ENCODE measurements around the gene ARFGEF2. TPM values are rescaled to one million over a fixed set of nuclear protein-coding genes. Genes with fewer than 3 reads are reported as not detected.
A peak's percentile ranks its signal among the peaks of the same experiment; 100 is the strongest.
"Not testable (repeated sequence)": the region's sequence is repeated elsewhere in the genome, so short reads cannot be mapped to it uniquely, and the experiment has no call there.

ARFGEF2 gene
- total and polyA plus RNA-seq, 8 donors, result 6.5 to 127 (median 33.6) TPM

GRCh38 chr20:48970681-48971365, 49.3 kb downstream of the ARFGEF2 start:
- no peak overlapping the region for H3K27ac ChIP-seq
- H3K36me3 ChIP-seq, result peaks cover 56 to 100% (median 96%) of the 10 kb centered on the region in 4 donors
- no peak overlapping the region for H3K4me3 ChIP-seq
- H3K4me1 ChIP-seq, result peaks cover 0 to 18% (median 7%) of the 10 kb centered on the region in 4 donors
- no peaks in the 10 kb centered on the region for H3K9me3 ChIP-seq
- intact Hi-C loops (cut with DNase I; ENCODE audit: low total_unique reads), result no loop called here
- 82 to 95% (median 89%) methylated on average over 10 of the region's 10 CpGs for WGBS, 5 donors
- DNase-seq, result no peak
- no peaks in the 10 kb centered on the region for H3K27me3 ChIP-seq
- TF ChIP-seq, protein P1, sequence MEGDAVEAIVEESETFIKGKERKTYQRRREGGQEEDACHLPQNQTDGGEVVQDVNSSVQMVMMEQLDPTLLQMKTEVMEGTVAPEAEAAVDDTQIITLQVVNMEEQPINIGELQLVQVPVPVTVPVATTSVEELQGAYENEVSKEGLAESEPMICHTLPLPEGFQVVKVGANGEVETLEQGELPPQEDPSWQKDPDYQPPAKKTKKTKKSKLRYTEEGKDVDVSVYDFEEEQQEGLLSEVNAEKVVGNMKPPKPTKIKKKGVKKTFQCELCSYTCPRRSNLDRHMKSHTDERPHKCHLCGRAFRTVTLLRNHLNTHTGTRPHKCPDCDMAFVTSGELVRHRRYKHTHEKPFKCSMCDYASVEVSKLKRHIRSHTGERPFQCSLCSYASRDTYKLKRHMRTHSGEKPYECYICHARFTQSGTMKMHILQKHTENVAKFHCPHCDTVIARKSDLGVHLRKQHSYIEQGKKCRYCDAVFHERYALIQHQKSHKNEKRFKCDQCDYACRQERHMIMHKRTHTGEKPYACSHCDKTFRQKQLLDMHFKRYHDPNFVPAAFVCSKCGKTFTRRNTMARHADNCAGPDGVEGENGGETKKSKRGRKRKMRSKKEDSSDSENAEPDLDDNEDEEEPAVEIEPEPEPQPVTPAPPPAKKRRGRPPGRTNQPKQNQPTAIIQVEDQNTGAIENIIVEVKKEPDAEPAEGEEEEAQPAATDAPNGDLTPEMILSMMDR (IDR thresholded peaks at IDR 0.05), result no peak
- TF ChIP-seq POLR2AphosphoS5 (IDR thresholded peaks at IDR 0.05), result no peak
- no peak for TF ChIP-seq EP300 (IDR thresholded peaks at IDR 0.05)
- no peak for TF ChIP-seq POLR2A (IDR thresholded peaks at IDR 0.05)

GRCh38 chr20:48971956-48972355, 50.4 kb downstream of the ARFGEF2 start:
- 44 to 77% (median 69%) methylated on average over 4 of the region's 4 CpGs for whole genome bisulfite sequencing, 5 donors
- TF ChIP-seq, protein P1 (IDR thresholded peaks at IDR 0.05), result no peak

GRCh38 chr20:48972816-48973215, 51.3 kb downstream of the ARFGEF2 start:
- no peak for TF ChIP-seq POLR2AphosphoS5 (IDR thresholded peaks at IDR 0.05)
- TF ChIP-seq, protein P1 (IDR thresholded peaks at IDR 0.05), result no peak
- TF ChIP-seq POLR2A (IDR thresholded peaks at IDR 0.05), result no peak
- TF ChIP-seq EP300 (IDR thresholded peaks at IDR 0.05), result no peak
- intact Hi-C loops (cut with DNase I; ENCODE audit: low total_unique reads), result no loop called here
- Histone ChIP-seq H3K27ac (peak overlapping the region in 2 of 5 donors; percentile 7 to 22), H3K27me3 (no peaks in the 10 kb centered on the region), H3K4me1 (peaks cover 3 to 10% (median 7%) of the 10 kb centered on the region in 4 donors), H3K9me3 (no peaks in the 10 kb centered on the region), H3K4me3 (no peak overlapping the region), H3K36me3 (peaks cover 60 to 98% (median 97%) of the 10 kb centered on the region in 4 donors)
- WGBS, 5 donors, result 57 to 75% (median 63%) methylated on average over 3 of the region's 3 CpGs
- no peak for DNase-seq

More at GRCh38 chr20:48971956-48972355, 50.4 kb downstream of the ARFGEF2 start:
- Histone ChIP-seq H3K36me3 (peaks cover 59 to 100% (median 97%) of the 10 kb centered on the region in 4 donors), H3K27me3 (no peaks in the 10 kb centered on the region), H3K4me1 (peaks cover 3 to 10% (median 8%) of the 10 kb centered on the region in 4 donors), H3K9me3 (no peaks in the 10 kb centered on the region), H3K4me3 (no peak overlapping the region), H3K27ac (peak overlapping the region in 2 of 5 donors; percentile 7 to 22)
- intact Hi-C loops (cut with DNase I; ENCODE audit: low total_unique reads), result no loop called here
- no peak for DNase-seq

GRCh38 chr20:48975955-48976354, 54.4 kb downstream of the ARFGEF2 start:
- TF ChIP-seq POLR2AphosphoS5 (IDR thresholded peaks at IDR 0.05), result no peak
- TF ChIP-seq, protein P1 (IDR thresholded peaks at IDR 0.05), result no peak
- no peak for TF ChIP-seq EP300 (IDR thresholded peaks at IDR 0.05)
- no peak for TF ChIP-seq POLR2A (IDR thresholded peaks at IDR 0.05)
- H3K4me1 ChIP-seq, result peaks cover 3 to 10% (median 7%) of the 10 kb centered on the region in 4 donors
- H3K27me3 ChIP-seq, result no peaks in the 10 kb centered on the region
- H3K9me3 ChIP-seq, result no peaks in the 10 kb centered on the region
- H3K27ac ChIP-seq, result peak overlapping the region in 4 of 5 donors; percentile 20 to 63 (median 29)
- WGBS, 5 donors, result 51 to 74% (median 72%) methylated on average over 9 of the region's 9 CpGs
- H3K4me3 ChIP-seq, result no peak overlapping the region
- no peak for DNase-seq
- intact Hi-C loops (cut with DNase I; ENCODE audit: low total_unique reads), result no loop called here
- H3K36me3 ChIP-seq, result peaks cover 33 to 90% (median 79%) of the 10 kb centered on the region in 4 donors

GRCh38 chr20:48979980-48980379, 58.5 kb downstream of the ARFGEF2 start:
- H3K27ac ChIP-seq; H3K27me3 ChIP-seq; H3K4me3 ChIP-seq; intact Hi-C loops (cut with DNase I; ENCODE audit: low total_unique reads); DNase-seq; H3K9me3 ChIP-seq: not testable (repeated sequence)
- Histone ChIP-seq H3K36me3 (peaks cover 40 to 88% (median 78%) of the 10 kb centered on the region in 4 donors), H3K4me1 (peaks cover 0 to 31% (median 5%) of the 10 kb centered on the region in 4 donors)
- 92 to 100% (median 97%) methylated on average over 2 of the region's 2 CpGs for WGBS, 5 donors

All from stomach (tissue), 9 donors.